Erythroblast (primary cell): Measurements from ENCODE around the gene ZFP36L1.

Experiments
- GATA1 ChIP-seq: IDR thresholded peaks from 2 replicates; pipeline ENCODE4 v1.6.1; 2011; ENCODE audit warnings: low read depth, mild to moderate bottlenecking, control low read depth, low read length, moderate library complexity
- POLR2A ChIP-seq: IDR thresholded peaks from 2 replicates; pipeline ENCODE4 v1.6.1; 2011; ENCODE audit warnings: mild to moderate bottlenecking, low read length

GRCh38 chr14:68820119-68820518, 27.3 kb upstream of the ZFP36L1 start:
- TF ChIP-seq POLR2A (no peak), GATA1 (no peak)
